BLaER1 treated with 17β-estradiol and CSF1 and Interleukin-3, amounts not matched to agents 10 nM and 100 nM (cell line): ENCODE measurements around the gene MDP1.
"Not testable (repeated sequence)": the region's sequence is repeated elsewhere in the genome, so short reads cannot be mapped to it uniquely, and the experiment has no call there.

Source experiments
- H3K27ac ChIP-seq, 11 experiments: shearing (Covaris generic); formaldehyde crosslinking; 2 replicates each; pipeline ENCODE4 v1.8.1; 2022
- H3K27me3 ChIP-seq, 11 experiments: shearing (Covaris generic); formaldehyde crosslinking; 2 replicates each; pipeline ENCODE4 v1.8.1; 2022
- H3K36me3 ChIP-seq, 11 experiments: shearing (Covaris generic); formaldehyde crosslinking; 2 replicates each; pipeline ENCODE4 v1.8.1; 2022
- H3K4me1 ChIP-seq, 10 experiments: shearing (Covaris generic); formaldehyde crosslinking; 2 replicates each; pipeline ENCODE4 v1.8.1; 2022
- H3K4me2 ChIP-seq, 11 experiments: shearing (Covaris generic); formaldehyde crosslinking; 2 replicates each; pipeline ENCODE4 v1.8.1; 2022
- H3K4me3 ChIP-seq, 10 experiments: shearing (Covaris generic); formaldehyde crosslinking; 2 replicates each; pipeline ENCODE4 v1.8.1; 2022
- H3K9ac ChIP-seq, 11 experiments: shearing (Covaris generic); formaldehyde crosslinking; 2 replicates each; pipeline ENCODE4 v1.8.1; 2022
- H3K9me3 ChIP-seq, 11 experiments: shearing (Covaris generic); formaldehyde crosslinking; replicated peaks in 1 of 11; 2 replicates each; pipeline ENCODE4 v1.8.1; 2022
- H4K20me1 ChIP-seq, 11 experiments: shearing (Covaris generic); formaldehyde crosslinking; 2 replicates each; pipeline ENCODE4 v1.8.1; 2022
- Cebpa-rat ChIP-seq, 11 experiments: shearing (Covaris generic); IDR thresholded peaks; 2 replicates each; pipeline ENCODE4 v1.8.1; 2022

The MDP1 gene

DNA sequence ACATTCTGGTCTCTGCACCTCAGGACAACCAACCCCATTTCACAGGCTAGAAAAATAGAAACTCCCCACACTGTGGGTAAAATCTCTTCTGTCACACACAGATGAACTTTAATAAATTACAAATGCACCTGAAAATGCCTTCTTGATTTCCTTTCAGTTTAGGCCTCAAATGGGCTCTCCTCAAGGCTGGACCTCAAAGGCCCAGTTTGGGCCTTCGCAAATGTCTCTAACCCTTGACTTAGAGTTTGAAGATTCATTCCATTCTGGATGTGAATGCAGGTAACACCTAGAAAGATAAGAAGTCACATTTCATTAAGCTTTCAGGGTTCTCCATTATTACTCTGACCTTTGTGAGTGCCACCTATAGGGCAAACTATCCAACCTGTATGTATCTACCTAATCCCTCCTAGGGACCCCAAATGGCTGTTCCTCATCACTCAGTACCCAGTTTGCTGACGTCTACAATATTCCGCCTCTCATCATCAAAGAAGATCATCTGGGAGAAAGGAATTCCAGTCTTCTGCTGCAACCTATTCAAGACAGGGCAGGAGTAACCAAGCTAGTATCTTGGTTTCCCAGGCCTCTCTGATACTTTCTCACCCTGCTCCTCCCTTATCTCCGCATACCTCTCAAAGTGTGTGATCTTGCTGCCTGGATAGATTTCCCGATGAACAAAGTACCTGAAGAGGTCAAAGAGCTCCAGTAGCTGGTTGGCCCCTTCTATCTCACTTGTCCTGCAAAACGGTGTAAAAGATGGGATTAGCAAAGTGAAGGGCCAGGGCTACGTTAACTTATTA, 1.8 kb downstream of the MDP1 start:
- peak overlapping the region; percentile 93 to 99 (median 95); a peak in 21 of 22 replicates for H3K9ac ChIP-seq
- H3K27ac ChIP-seq: peak overlapping the region; percentile 93 to 100 (median 97); a peak in 21 of 22 replicates
- peak overlapping the region; percentile 67 to 96 (median 85) for H3K4me2 ChIP-seq
- peaks cover 37 to 52% (median 43%) of the 10 kb centered on the region in 10 experiments for H3K4me1 ChIP-seq
- H4K20me1 ChIP-seq: peaks cover 0 to 8% (median 0%) of the 10 kb centered on the region in 11 experiments; a peak in 4 of 22 replicates
- peaks cover 33 to 56% (median 43%) of the 10 kb centered on the region in 11 experiments for H3K36me3 ChIP-seq
- TF ChIP-seq Cebpa-rat (IDR thresholded peaks at IDR 0.05): no peak
- H3K4me3 ChIP-seq: peak overlapping the region; percentile 58 to 86 (median 72)
- no peaks in the 10 kb centered on the region for H3K27me3 ChIP-seq
- H3K9me3 ChIP-seq: no peaks in the 10 kb centered on the region

DNA sequence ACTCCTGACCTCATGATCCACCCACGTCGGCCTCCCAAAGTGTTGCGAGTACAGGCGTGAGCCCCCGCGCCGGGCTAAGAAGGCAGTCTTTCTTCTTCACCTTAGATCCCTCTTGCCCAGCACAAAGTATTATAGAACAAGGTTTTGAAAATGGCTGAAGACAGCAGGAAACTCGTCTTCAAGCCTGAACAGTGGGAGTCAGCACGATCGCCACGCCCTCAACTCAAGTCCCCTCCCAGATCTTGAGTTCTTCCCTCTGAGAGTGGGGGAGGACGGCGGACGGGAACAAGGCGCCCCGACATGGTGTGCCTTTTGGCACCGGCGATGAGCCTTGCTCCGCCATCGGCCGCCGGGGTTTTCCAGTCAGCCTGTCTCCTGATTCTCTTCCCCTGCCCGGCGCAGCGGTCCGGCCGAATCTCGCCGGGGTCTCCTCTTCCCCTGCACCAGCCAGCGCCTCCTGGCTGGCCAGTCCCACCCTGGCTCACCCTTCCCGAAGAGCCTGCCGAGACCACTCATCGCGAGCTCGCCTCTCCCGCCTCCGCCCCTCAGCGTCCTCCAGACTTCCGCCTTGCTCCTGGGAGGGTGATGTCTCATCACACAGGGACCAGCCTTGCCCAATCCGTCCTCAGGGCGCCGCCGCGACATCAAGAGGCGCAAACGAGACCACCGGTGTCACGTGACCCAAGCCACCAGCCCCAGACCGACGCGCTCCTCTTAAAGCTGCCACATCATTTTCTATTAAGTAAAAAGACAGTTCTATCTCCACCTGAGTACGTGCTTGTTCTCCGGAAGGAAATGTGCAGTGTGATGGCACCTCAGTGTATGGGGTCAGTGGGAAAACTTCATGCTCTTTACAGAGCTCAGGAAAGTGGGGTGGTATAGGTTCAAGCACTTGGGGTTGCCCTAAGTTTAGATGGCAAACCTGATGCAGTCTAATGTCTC, 2.7 kb downstream of the MDP1 start, which contains the start of gene CHMP4A:
Gene CHMP4A, minus strand, starts transcription at position 565 of the 942 bp plus-strand sequence. Its CDS starts 49 bp downstream, at position 516.
- Histone ChIP-seq H3K4me3 (peak within 1 kb of the TSS; percentile 58 to 86 (median 72)), H4K20me1 (peaks cover 0 to 8% (median 0%) of the 10 kb centered on the region in 11 experiments; a peak in 2 of 22 replicates), H3K4me2 (peak within 1 kb of the TSS; percentile 67 to 96 (median 85)), H3K9ac (peak within 1 kb of the TSS; percentile 93 to 99 (median 95)), H3K27ac (peak within 1 kb of the TSS; percentile 93 to 100 (median 97)), H3K27me3 (no peaks in the 10 kb centered on the region), H3K4me1 (peaks cover 37 to 52% (median 43%) of the 10 kb centered on the region in 10 experiments), H3K9me3 (no peaks in the 10 kb centered on the region), H3K36me3 (peaks cover 38 to 57% (median 48%) of the 10 kb centered on the region in 11 experiments)
- peak in 2 of 11 experiments; percentile 20 to 21; a peak in 3 of 22 replicates for TF ChIP-seq Cebpa-rat (IDR thresholded peaks at IDR 0.05)

DNA sequence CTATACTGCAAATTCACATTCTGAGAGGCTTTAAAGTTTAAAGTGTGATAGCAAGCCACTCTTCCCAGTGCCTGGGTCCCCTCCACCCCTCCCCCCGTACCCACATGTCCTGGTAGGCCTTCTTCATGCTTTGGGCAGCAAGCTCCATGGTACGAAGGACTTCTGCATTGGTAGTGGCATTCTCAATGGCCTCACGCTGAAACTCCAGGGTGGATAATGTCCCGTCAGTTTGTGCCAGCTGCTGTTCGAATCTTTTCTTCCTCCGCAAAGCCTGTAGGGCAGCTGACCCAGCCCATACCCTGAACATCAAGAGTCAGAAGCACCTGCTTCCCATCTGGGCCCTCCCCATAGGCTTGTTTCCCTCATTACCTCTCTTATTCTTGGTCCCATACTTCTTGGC, 4.6 kb downstream of the MDP1 start:
- peak overlapping the region in 1 of 11 experiments; percentile 11; a peak in 1 of 22 replicates for H3K9ac ChIP-seq
- H3K4me1 ChIP-seq: peaks cover 39 to 50% (median 47%) of the 10 kb centered on the region in 10 experiments
- H3K4me3 ChIP-seq: no peak overlapping the region
- TF ChIP-seq Cebpa-rat (IDR thresholded peaks at IDR 0.05): no peak
- peak overlapping the region in 6 of 11 experiments; percentile 80 to 94 (median 86); a peak in 7 of 22 replicates for H3K4me2 ChIP-seq
- H3K36me3 ChIP-seq: peaks cover 53 to 62% (median 56%) of the 10 kb centered on the region in 11 experiments
- H3K27me3 ChIP-seq: no peaks in the 10 kb centered on the region
- no peaks in the 10 kb centered on the region for H3K9me3 ChIP-seq
- H3K27ac ChIP-seq: no peak overlapping the region
- H4K20me1 ChIP-seq: peaks cover 0 to 3% (median 0%) of the 10 kb centered on the region in 11 experiments; a peak in 2 of 22 replicates

DNA sequence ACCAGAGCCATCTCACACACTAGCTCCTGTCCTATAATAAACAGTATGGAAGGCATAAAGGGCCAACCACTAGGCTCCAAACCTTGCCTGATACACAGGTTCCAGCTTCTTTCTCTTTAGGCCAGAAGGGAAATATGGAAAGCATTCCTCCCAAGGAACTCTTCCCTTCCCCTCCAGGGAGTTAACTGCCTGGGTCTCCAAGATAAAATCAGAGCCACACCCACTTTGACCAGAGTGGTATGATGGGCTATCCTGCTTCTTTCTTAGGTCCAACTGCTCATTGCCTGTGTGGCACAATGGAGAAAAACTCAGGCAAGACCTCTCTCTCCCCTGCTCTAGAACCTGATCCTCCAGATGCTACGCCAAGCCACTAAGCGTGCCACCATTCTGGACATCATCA, 8.2 kb downstream of the MDP1 start:
- Histone ChIP-seq H3K36me3 (peaks cover 84 to 95% (median 89%) of the 10 kb centered on the region in 11 experiments), H3K4me2 (peak overlapping the region in 5 of 11 experiments; percentile 10 to 34 (median 20); a peak in 4 of 22 replicates), H3K27ac (no peak overlapping the region; a peak in 1 of 22 replicates), H4K20me1 (peaks cover 0 to 10% (median 0%) of the 10 kb centered on the region in 11 experiments; a peak in 2 of 22 replicates), H3K9me3 (peaks cover 7 to 17% (median 11%) of the 10 kb centered on the region in 11 experiments), H3K27me3 (no peaks in the 10 kb centered on the region), H3K9ac (no peak overlapping the region), H3K4me1 (peaks cover 16 to 26% (median 23%) of the 10 kb centered on the region in 10 experiments), H3K4me3 (no peak overlapping the region)
- no peak for TF ChIP-seq Cebpa-rat (IDR thresholded peaks at IDR 0.05)

DNA sequence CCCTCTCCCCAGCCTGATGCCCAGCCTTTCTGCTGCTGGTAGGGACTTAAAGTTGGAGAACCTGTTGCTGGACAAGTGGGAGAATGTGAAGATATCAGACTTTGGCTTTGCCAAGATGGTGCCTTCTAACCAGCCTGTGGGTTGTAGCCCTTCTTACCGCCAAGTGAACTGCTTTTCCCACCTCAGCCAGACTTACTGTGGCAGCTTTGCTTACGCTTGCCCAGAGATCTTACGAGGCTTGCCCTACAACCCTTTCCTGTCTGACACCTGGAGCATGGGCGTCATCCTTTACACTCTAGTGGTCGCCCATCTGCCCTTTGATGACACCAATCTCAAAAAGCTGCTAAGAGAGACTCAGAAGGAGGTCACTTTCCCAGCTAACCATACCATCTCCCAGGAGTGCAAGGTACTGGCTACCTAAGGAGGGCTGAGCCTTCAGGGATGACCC, 8.7 kb downstream of the MDP1 start:
- H3K9me3 ChIP-seq: peaks cover 12 to 22% (median 16%) of the 10 kb centered on the region in 11 experiments
- H3K27ac ChIP-seq: no peak overlapping the region; a peak in 1 of 22 replicates
- peaks cover 89 to 100% (median 94%) of the 10 kb centered on the region in 11 experiments for H3K36me3 ChIP-seq
- peaks cover 0 to 10% (median 0%) of the 10 kb centered on the region in 11 experiments; a peak in 2 of 22 replicates for H4K20me1 ChIP-seq
- H3K27me3 ChIP-seq: no peaks in the 10 kb centered on the region
- H3K9ac ChIP-seq: no peak overlapping the region
- no peak for TF ChIP-seq Cebpa-rat (IDR thresholded peaks at IDR 0.05)
- H3K4me3 ChIP-seq: no peak overlapping the region
- peak overlapping the region in 5 of 11 experiments; percentile 10 to 34 (median 20); a peak in 3 of 22 replicates for H3K4me2 ChIP-seq
- H3K4me1 ChIP-seq: peaks cover 11 to 22% (median 18%) of the 10 kb centered on the region in 10 experiments

DNA sequence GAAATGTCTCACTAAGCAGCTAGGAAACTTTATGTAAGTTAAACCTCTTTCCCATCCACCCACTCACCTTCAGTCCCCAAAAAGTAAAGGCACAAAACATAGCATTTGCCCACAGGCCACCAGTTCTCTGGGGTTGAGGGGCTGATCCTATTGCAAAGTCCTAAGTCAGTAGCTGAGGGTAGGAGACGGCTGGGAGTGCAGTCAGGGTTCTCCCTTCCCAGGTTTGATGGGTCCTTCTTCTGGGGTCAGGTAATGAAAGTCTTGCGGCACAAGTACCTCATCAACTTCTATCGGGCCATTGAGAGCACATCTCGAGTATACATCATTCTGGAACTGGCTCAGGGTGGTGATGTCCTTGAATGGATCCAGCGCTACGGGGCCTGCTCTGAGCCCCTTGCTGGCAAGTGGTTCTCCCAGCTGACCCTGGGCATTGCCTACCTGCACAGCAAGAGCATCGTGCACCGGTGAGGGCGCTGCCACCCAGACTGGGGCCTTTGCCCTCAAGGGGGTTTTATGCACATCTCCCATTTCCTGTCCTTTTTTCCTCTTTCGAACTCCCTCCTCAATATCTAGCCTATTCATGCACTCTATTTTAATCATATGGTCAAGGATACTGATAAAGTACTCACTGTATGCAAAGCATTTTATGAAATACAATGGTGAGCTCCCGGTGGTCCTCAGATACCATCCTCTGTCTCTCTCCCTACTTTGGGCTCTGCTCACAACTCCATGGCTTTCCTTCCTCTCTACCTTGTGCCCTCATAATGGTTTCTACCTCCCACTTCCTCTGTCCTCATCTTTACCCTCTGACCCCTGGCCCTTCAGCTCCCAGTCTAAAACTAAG, 9.4 kb downstream of the MDP1 start:
- Histone ChIP-seq H3K4me1 (peaks cover 5 to 15% (median 12%) of the 10 kb centered on the region in 10 experiments; a peak in 16 of 20 replicates), H3K9ac (no peak overlapping the region), H3K27ac (no peak overlapping the region), H3K36me3 (peaks cover 90 to 100% (median 97%) of the 10 kb centered on the region in 11 experiments), H3K9me3 (peaks cover 13 to 27% (median 23%) of the 10 kb centered on the region in 11 experiments), H4K20me1 (peaks cover 0 to 10% (median 0%) of the 10 kb centered on the region in 11 experiments; a peak in 2 of 22 replicates), H3K4me3 (no peak overlapping the region), H3K27me3 (no peaks in the 10 kb centered on the region), H3K4me2 (no peak overlapping the region; a peak in 1 of 22 replicates)
- TF ChIP-seq Cebpa-rat (IDR thresholded peaks at IDR 0.05): no peak

DNA sequence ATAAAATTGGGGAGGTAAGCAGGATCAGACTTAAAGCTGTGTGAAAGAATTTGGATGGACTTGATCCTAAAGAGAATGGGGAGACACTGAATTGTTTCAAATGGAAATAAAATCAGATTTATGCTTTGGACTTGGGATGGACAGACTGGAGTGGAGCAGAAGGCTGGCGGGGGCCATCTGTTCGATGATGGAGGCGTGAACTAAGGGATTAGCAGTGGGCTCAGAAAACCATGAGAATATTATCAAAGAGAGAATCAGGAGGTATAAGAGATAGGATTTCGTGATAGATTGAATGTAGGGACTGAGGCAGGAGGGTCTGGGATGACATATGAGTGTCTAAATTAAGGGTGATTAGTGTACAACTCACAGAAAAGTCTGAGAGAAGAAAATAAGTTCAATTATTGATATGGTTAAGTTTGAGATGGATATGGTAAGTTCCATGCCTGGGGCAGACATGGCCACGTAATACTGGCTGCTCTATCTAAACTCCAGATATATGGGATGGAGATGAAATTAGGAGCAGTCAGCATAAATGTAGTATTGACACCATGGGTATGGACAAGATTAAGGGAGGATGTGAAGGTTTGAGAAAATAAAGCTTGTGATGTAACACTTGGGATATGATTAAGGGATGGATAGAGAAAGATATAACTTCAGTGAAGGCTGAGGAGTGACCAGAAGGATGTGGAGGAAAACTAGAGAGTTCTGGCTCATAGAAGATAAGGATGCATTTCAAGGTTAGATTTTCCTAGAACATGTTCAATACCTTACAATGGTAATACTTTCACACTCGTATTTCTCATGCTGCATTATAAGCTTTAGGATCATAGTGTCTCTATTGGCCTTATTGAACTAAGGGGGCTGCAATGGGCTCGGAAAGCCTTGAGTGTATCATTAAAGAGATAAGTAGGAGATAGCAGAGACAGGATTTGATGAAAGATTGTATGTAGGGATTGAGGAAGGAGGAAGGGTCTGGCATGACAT, 11.4 kb downstream of the MDP1 start:
- Histone ChIP-seq H3K9me3 (peaks cover 13 to 41% (median 28%) of the 10 kb centered on the region in 11 experiments), H3K4me2 (no peak overlapping the region), H3K27me3 (no peaks in the 10 kb centered on the region), H4K20me1 (peaks cover 0 to 10% (median 0%) of the 10 kb centered on the region in 11 experiments; a peak in 3 of 22 replicates), H3K4me3 (no peak overlapping the region), H3K27ac (no peak overlapping the region), H3K9ac (no peak overlapping the region), H3K4me1 (peaks cover 0 to 10% (median 8%) of the 10 kb centered on the region in 10 experiments; a peak in 9 of 20 replicates), H3K36me3 (peaks cover 85 to 100% (median 93%) of the 10 kb centered on the region in 11 experiments)
- TF ChIP-seq Cebpa-rat (IDR thresholded peaks at IDR 0.05): no peak

DNA sequence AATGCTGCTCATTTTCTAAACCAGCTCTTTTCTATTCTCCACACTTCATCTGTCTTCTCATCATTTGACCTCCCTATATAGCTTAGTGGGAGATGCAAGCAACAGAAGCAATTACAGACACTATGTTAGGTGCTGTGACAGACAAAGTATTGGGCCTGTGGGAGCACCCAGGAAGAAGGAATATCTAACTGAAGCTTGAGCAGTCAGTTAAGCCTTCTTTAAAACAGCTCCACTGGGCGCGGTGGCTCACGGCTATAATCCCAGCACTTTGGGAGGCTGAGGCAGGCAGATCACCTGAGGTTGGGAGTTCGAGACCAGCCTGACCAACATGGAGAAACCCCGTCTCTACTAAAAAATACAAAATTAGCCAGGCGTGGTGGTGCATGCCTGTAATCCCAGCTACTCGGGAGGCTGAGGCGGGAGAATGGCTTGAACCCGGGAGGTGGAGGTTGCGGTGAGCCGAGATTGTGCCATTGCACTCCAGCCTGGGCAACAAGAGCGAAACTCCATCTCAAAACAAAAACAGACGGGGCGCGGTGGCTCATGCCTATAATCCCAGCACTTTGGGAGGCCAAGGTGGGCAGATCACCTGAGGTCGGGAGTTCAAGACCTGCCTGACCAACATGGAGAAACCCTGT, 12.5 kb downstream of the MDP1 start:
- not testable (repeated sequence) for H3K27me3 ChIP-seq, H4K20me1 ChIP-seq, H3K9ac ChIP-seq, H3K27ac ChIP-seq, H3K4me2 ChIP-seq, H3K4me3 ChIP-seq
- Histone ChIP-seq H3K4me1 (peaks cover 0 to 13% (median 9%) of the 10 kb centered on the region in 10 experiments; a peak in 11 of 20 replicates), H3K9me3 (peaks cover 13 to 44% (median 28%) of the 10 kb centered on the region in 11 experiments), H3K36me3 (peaks cover 75 to 98% (median 90%) of the 10 kb centered on the region in 11 experiments)

DNA sequence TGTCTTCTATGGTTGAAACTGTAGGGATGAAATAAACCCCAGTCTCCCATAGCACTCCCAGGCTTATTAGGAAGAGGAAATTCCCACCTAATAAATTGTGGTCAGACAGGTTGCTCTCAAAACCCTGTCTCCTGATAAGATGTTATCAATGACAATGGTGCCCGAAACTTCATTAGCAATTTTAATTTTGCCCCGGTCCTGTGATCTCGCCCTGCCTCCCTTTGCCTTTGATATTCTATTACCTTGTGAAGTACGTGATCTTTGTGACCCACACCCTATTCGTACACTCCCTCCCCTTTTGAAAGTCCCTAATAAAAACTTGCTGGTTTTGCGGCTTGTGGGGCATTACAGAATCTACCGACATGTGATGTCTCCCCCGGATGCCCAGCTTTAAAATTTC, 13.3 kb downstream of the MDP1 start:
- not testable (repeated sequence) for H4K20me1 ChIP-seq, H3K4me3 ChIP-seq, H3K27ac ChIP-seq, H3K9ac ChIP-seq, H3K4me2 ChIP-seq, H3K27me3 ChIP-seq
- Histone ChIP-seq H3K9me3 (peaks cover 13 to 44% (median 28%) of the 10 kb centered on the region in 11 experiments), H3K4me1 (peaks cover 2 to 20% (median 6%) of the 10 kb centered on the region in 10 experiments; a peak in 15 of 20 replicates), H3K36me3 (peaks cover 67 to 90% (median 81%) of the 10 kb centered on the region in 11 experiments)
